Measurements from ENCODE around the gene PDE4D.

DNA sequence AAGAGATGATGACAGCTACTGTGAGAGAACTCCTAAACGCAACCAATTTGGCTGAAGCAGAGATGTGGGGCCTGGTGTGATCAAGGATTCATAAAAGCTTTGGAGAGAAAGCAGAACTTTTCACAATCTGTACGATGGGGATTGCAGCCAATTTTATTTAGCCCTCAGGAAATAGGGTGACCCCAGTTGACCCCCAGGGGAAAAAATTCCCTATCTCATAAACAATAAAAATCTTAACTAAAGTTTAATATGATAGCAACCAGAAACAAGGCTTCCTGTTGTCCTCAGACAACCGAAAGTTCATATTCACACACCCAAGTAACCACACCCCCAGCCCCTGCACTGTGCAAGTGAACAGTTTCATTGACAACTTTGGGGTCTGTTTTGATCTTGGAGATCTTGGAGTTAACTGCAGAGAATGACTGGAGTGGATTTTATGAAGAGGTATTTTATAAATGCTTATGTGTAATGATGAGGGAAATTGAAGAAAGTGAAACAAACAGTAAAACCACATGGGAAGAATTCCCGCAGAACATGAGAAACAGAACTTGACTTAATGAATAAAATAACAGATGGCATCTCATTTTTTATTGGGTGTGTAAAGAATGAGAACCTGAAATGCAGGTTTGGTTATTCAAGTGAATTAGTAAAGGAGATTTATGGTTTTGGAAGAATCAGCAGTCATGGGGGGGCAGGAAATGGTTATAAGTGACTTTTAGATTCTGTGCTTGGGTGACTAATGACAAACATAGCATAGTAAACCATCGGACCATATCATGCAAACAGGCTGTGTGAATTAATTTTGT lies 94.5 kb downstream of the PDE4D start:
- TF ChIP-seq, protein P1, sequence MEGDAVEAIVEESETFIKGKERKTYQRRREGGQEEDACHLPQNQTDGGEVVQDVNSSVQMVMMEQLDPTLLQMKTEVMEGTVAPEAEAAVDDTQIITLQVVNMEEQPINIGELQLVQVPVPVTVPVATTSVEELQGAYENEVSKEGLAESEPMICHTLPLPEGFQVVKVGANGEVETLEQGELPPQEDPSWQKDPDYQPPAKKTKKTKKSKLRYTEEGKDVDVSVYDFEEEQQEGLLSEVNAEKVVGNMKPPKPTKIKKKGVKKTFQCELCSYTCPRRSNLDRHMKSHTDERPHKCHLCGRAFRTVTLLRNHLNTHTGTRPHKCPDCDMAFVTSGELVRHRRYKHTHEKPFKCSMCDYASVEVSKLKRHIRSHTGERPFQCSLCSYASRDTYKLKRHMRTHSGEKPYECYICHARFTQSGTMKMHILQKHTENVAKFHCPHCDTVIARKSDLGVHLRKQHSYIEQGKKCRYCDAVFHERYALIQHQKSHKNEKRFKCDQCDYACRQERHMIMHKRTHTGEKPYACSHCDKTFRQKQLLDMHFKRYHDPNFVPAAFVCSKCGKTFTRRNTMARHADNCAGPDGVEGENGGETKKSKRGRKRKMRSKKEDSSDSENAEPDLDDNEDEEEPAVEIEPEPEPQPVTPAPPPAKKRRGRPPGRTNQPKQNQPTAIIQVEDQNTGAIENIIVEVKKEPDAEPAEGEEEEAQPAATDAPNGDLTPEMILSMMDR (conservative IDR thresholded peaks at IDR 0.05; ENCODE audit: low read depth, low read length): no peak
- no peak for TF ChIP-seq EZH2phosphoT487 (IDR thresholded peaks at IDR 0.05; ENCODE audit: borderline replicate concordance, low read length)
